PC-9 (cell line): Measurements from ENCODE around the gene CDK6. TPM values are rescaled to one million over a fixed set of nuclear protein-coding genes. Genes with fewer than 3 reads are reported as not detected.

Experiments
- BruUV-seq: library from RNA; stranded (reverse); fragments of 400-500 nt; replicated peaks from 2 replicates; lab custom pipeline; 2021; lab: Mats Ljungman, UMichigan
- CTCF ChIA-PET: fragments of 300-600 bp; sonication (Branson Sonifier 250); formaldehyde crosslinking; loops from one replicate; lab custom pipeline; 2022; ENCODE audit warnings: antibody characterized with exemption; lab: Charles Lee
- POLR2A ChIA-PET: fragments of 300-600 bp; sonication (Branson Sonifier 250); formaldehyde crosslinking; loops from one replicate; lab custom pipeline; 2022; ENCODE audit warnings: antibody characterized with exemption; ENCODE audit not compliant: unreplicated experiment; lab: Charles Lee
- DNase-seq, 2 experiments: peaks; one replicate each; pipeline versions ENCODE4 v3.0.0 to v3.0.0-alpha.2; 2015 to 2022; ENCODE audit warnings: mixed read lengths in 1 of 2
- H2AFZ ChIP-seq: fragments of 200-600 bp; sonication (generic); 2 replicates; pipeline ENCODE4 v1.8.1; 2017; ENCODE audit warnings: antibody characterized with exemption
- H3F3A ChIP-seq: fragments of 200-600 bp; sonication (generic); 2 replicates; pipeline ENCODE4 v1.8.1; 2017; ENCODE audit warnings: antibody characterized with exemption, mild to moderate bottlenecking, low read depth; ENCODE audit not compliant: insufficient read depth
- H3K27ac ChIP-seq: fragments of 200-600 bp; sonication (generic); 2 replicates; pipeline ENCODE4 v1.6.1; 2016; ENCODE audit warnings: mixed run types
- H3K27me3 ChIP-seq: fragments of 200-600 bp; sonication (generic); 2 replicates; pipeline ENCODE4 v1.6.1; 2016; ENCODE audit warnings: low read depth, mixed run types; ENCODE audit not compliant: insufficient read depth
- H3K36me3 ChIP-seq: fragments of 200-600 bp; sonication (generic); 2 replicates; pipeline ENCODE4 v1.6.1; 2016; ENCODE audit warnings: low read depth, mixed run types
- H3K4me1 ChIP-seq: fragments of 200-600 bp; sonication (generic); replicated peaks from 2 replicates; pipeline ENCODE4 v1.6.1; 2016; ENCODE audit warnings: mixed run types; ENCODE audit not compliant: insufficient read depth
- H3K4me2 ChIP-seq: fragments of 200-600 bp; sonication (generic); 2 replicates; pipeline ENCODE4 v1.6.1; 2017; ENCODE audit warnings: mixed run types
- H3K4me3 ChIP-seq: fragments of 200-600 bp; sonication (generic); 2 replicates; pipeline ENCODE4 v1.6.1; 2016; ENCODE audit warnings: mixed run types
- H3K79me2 ChIP-seq: fragments of 200-600 bp; sonication (generic); 2 replicates; pipeline ENCODE4 v1.6.1; 2017; ENCODE audit warnings: low read depth, mixed run types
- H3K9me2 ChIP-seq: fragments of 200-600 bp; sonication (generic); 2 replicates; pipeline ENCODE4 v1.8.1; 2017; ENCODE audit warnings: mild to moderate bottlenecking; ENCODE audit not compliant: insufficient read depth
- H3K9me3 ChIP-seq: fragments of 200-600 bp; sonication (generic); 2 replicates; pipeline ENCODE4 v1.8.1; 2016; ENCODE audit warnings: low read depth; ENCODE audit not compliant: insufficient read depth
- H4K20me1 ChIP-seq: fragments of 200-600 bp; sonication (generic); 2 replicates; pipeline ENCODE4 v1.8.1; 2017; ENCODE audit not compliant: insufficient read depth
- CTCF ChIP-seq: fragments of 200-600 bp; sonication (generic); conservative IDR thresholded peaks from 2 replicates; pipeline ENCODE4 v1.6.1; 2017; ENCODE audit warnings: mixed run types, antibody characterized with exemption, mild to moderate bottlenecking, moderate library complexity
- EZH2 ChIP-seq: fragments of 200-600 bp; sonication (generic); IDR thresholded peaks from 2 replicates; pipeline ENCODE4 v1.8.0; 2017; ENCODE audit warnings: antibody characterized with exemption, low read depth
- intact Hi-C: fragments of 100-400 bp; cut with micrococcal nuclease; formaldehyde crosslinking; loops from one replicate; pipeline ENCODE4 v1.10.0; 2022; ENCODE audit not compliant: unreplicated experiment
- total RNA-seq: library from RNA; stranded (reverse); gene quantifications from 2 replicates; pipeline ENCODE4 v1.2.3, GENCODE V29; 2021

The CDK6 gene
- total RNA-seq, 1 experiment from 2014 or later = 49.5 TPM

- CTCF ChIA-PET = no interaction called here
These were observed 108.6 kb downstream of the CDK6 start for GRCh38 chr7:92727755-92728154.

GRCh38 chr7:92725161-92725925, 111.0 kb downstream of the CDK6 start:
- TF ChIP-seq CTCF (no peak), EZH2 (no peak)
- Histone ChIP-seq H3K4me3 (no peak overlapping the region), H3K27me3 (no peaks in the 10 kb centered on the region), H3K4me2 (no peak overlapping the region), H3K9me2 (no peaks in the 10 kb centered on the region), H3F3A (no peaks in the 10 kb centered on the region; the same call in 1 of the 2 replicates), H3K79me2 (no peaks in the 10 kb centered on the region), H4K20me1 (peaks cover 4% of the 10 kb centered on the region; the same call in 1 of the 2 replicates), H3K9me3 (no peaks in the 10 kb centered on the region), H2AFZ (no peak overlapping the region), H3K36me3 (peaks cover 12% of the 10 kb centered on the region; the same call in 1 of the 2 replicates), H3K4me1 (no peaks in the 10 kb centered on the region), H3K27ac (no peak overlapping the region)
- no peak for DNase-seq
- intact Hi-C loops = no loop called here
- ChIA-PET POLR2A (interaction anchor here (0.7 kb wide), 1 partner anchor 22 kb away, joined by 4 read pairs; no protein-coding TSS in a partner anchor), CTCF (no interaction called here)
- BruUV-seq = no TSS peak

More at GRCh38 chr7:92727755-92728154, 108.6 kb downstream of the CDK6 start:
- TF ChIP-seq EZH2 = no peak
- Histone ChIP-seq H3K9me3 (no peaks in the 10 kb centered on the region), H3F3A (no peaks in the 10 kb centered on the region; the same call in 1 of the 2 replicates), H3K79me2 (no peaks in the 10 kb centered on the region), H2AFZ (no peak overlapping the region), H3K27ac (no peak overlapping the region), H3K4me3 (no peak overlapping the region), H3K9me2 (no peaks in the 10 kb centered on the region), H3K36me3 (0 out of 2 replicates have a peak, but pooled peaks cover 8% of the 10 kb centered on the region), H3K4me1 (no peaks in the 10 kb centered on the region), H4K20me1 (0 out of 2 replicates have a peak, but pooled peaks cover 4% of the 10 kb centered on the region), H3K27me3 (no peaks in the 10 kb centered on the region), H3K4me2 (no peak overlapping the region)
- intact Hi-C loops = no loop called here
- DNase-seq = no peak
- POLR2A ChIA-PET = no interaction called here
- BruUV-seq = no TSS peak

- ChIA-PET CTCF (interaction anchor here (0.6 kb wide), 1 partner anchor 19 kb away, joined by 8 read pairs; no protein-coding TSS in a partner anchor), POLR2A (no interaction called here)
These were observed 112.4 kb downstream of the CDK6 start for GRCh38 chr7:92723943-92724342.

More at GRCh38 chr7:92723943-92724342, 112.4 kb downstream of the CDK6 start:
- no TSS peak for BruUV-seq
- H3K9me3 ChIP-seq = no peaks in the 10 kb centered on the region
- no peak overlapping the region for H3K27ac ChIP-seq
- H4K20me1 ChIP-seq = peaks cover 4% of the 10 kb centered on the region; the same call in 1 of the 2 replicates
- no peak for TF ChIP-seq EZH2
- no peak for TF ChIP-seq CTCF
- no peak for DNase-seq
- no peaks in the 10 kb centered on the region; the same call in 1 of the 2 replicates for H3F3A ChIP-seq
- no peaks in the 10 kb centered on the region for H3K9me2 ChIP-seq
- H3K4me3 ChIP-seq = no peak overlapping the region
- intact Hi-C loops = no loop called here
- no peak overlapping the region for H3K4me2 ChIP-seq
- H2AFZ ChIP-seq = no peak overlapping the region
- peaks cover 12% of the 10 kb centered on the region; the same call in 1 of the 2 replicates for H3K36me3 ChIP-seq
- H3K79me2 ChIP-seq = no peaks in the 10 kb centered on the region; the same call in 1 of the 2 replicates
- H3K4me1 ChIP-seq = no peaks in the 10 kb centered on the region
- H3K27me3 ChIP-seq = no peaks in the 10 kb centered on the region
